Stromal cell of bone marrow (primary cell): ENCODE data around the gene UHRF2.
"Not testable (repeated sequence)": the region's sequence is repeated elsewhere in the genome, so short reads cannot be mapped to it uniquely, and the experiment has no call there.

ENCODE experiments used
- DNase-seq: peaks from one replicate; pipeline ENCODE4 v3.0.0-alpha.2; 2012; ENCODE audit warnings: low read depth

Gene UHRF2

DNA sequence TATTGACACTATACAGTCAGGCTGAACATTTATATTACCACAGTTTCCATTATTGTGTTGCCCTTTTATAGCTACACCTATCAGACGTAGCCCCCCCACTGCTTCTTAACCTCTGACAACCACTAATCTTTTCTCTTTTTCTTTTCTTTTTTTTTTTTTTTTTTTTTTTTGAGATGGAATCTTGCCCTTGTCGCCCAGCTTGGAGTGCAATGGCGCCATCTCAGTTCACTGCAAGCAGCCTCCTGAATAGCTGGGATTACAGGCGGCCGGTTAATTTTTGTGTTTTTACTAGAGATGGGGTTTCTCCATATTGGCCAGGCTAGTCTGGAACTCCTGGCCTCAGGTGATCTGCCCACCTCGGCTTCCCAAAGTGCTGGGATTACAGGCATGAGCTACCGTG, 75.4 kb downstream of the UHRF2 start:
- no peak for DNase-seq

GRCh38 chr9:6489099-6489498, 76.1 kb downstream of the UHRF2 start:
- DNase-seq: no peak

DNA sequence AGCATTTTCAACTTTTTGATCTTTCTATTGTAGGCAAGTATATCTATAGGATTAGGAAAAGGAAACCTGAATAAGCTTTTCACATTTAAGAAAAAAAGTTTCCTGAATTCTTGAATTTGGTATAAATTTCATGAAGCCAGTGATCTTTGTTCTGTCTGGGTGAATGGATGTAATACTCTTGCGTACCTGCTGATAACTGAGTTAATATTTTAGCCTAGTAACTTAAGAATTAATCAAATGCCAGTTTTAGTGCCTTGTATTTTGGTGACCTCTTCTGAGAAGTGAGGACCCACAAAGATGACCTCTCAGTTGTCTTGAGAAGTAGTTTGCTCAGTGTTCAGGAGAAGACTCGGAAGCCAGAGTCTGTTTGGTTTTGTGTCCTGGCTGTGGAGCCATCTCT, 77.9 kb downstream of the UHRF2 start:
- DNase-seq: no peak

DNA sequence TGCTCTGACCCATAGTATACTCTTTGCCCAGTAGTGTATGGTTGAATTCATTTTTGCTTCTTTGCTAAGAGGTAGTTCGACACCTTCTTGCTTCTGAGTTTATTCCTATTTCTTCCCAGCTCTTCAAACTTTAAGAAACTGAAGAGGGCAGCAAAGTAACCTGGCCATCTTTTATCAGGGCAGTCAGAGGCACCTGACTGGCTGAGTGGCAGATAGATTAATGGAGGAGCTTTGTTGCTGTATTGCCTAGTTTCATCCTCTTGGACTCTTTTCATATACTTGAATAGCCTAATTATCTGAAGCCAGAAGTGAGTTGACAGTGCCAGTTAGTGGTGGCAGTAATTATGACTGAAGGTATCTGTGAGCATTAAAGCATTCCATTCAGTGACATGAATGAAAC, 82.5 kb downstream of the UHRF2 start:
- DNase-seq: no peak

DNA sequence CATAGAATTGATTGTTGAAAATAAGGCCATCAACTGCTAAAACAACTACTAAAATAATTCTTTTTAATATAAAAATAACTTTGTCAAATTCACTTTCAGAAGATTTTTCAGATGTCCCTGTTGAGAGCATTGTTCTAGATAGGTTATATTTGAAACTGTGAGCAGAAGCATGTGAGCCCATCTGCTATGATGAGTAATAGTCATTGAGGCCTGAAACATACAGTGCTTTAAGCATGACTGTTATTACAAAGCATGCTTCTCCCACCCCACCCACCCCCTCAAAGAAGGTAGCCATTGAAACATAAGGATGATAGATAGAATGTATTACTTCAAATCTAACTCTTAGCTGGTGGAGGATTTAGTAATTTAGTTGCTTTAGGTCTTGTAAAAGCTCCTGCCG, 86.0 kb downstream of the UHRF2 start:
- DNase-seq: peak; percentile 31

GRCh38 chr9:6501526-6502210, 88.7 kb downstream of the UHRF2 start:
- no peak for DNase-seq

DNA sequence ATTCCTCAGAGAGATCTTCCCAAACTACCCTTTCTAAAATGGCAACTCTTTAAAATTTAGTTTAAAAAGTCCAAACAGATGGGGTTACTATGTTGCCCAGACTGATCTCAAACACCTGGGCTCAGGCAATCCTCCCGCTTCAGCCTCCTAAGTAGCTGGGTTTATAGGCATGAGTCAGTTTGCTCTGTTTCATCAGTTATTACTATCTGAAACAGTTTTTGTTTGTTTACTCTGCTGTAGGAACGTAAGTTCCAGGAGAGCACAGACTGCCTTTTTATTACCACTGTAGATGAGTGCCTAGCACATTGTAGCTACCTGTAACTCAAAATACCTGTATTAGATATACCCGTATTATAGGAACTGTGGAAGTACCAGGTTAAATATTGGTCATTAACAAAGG, 89.4 kb downstream of the UHRF2 start:
- DNase-seq: no peak

- no peak for DNase-seq
Measured at GRCh38 chr9:6506571-6506970, 93.6 kb downstream of the UHRF2 start.

- DNase-seq: no peak
Measured at GRCh38 chr9:6512085-6512657, 99.2 kb downstream of the UHRF2 start.

DNA sequence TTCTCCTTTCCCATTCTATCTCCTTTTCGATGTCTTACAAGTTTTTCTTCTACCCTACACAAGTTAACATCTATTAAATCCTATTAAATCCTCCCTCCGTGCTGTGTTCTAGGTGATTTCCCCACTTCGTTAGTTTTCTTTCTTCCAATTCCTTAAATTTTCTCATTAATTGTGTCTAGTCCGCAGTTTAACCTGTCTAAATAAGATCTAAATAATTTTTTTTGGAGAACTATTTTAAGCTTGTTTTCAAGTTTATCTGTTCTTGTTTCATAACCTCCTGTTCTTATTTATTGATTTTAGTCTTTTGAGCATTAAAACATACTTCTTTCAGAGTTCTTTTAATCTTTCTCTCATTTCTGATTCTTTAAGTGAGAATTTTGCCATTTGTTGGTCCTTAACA, 109.3 kb downstream of the UHRF2 start:
- no peak for DNase-seq

- DNase-seq: no peak
Measured at GRCh38 chr9:6525326-6526045, 112.5 kb downstream of the UHRF2 start.

GRCh38 chr9:6535594-6535993, 122.6 kb downstream of the UHRF2 start:
- DNase-seq: no peak

- peak; percentile 55 for DNase-seq
Measured at GRCh38 chr9:6538666-6539071, 125.7 kb downstream of the UHRF2 start.

DNA sequence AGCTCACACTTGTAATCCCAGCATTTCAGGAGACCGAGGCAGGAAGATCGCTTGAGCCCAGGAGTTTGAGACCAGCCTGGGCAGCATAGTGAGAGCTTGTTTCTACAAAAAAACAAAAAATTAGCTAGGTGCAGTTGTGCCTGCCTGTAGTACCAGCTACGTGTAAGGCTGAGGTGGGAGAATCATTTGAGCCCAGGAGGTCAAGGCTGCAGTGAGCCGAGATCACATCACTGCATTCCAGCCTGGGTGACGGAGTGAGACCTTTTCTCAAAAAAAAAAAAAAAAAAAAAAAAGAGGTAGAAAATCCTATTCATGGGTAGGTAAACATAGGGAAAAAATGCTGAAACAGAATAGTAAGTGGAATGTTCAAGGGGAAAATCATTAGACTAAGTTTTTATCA, 129.6 kb downstream of the UHRF2 start:
- DNase-seq: not testable (repeated sequence)

- DNase-seq: no peak
Measured at GRCh38 chr9:6543204-6543603, 130.2 kb downstream of the UHRF2 start.

- no peak for DNase-seq
Measured at GRCh38 chr9:6545017-6545691, 132.2 kb downstream of the UHRF2 start.

- DNase-seq: no peak
Measured at GRCh38 chr9:6549106-6549800, 136.3 kb downstream of the UHRF2 start.

DNA sequence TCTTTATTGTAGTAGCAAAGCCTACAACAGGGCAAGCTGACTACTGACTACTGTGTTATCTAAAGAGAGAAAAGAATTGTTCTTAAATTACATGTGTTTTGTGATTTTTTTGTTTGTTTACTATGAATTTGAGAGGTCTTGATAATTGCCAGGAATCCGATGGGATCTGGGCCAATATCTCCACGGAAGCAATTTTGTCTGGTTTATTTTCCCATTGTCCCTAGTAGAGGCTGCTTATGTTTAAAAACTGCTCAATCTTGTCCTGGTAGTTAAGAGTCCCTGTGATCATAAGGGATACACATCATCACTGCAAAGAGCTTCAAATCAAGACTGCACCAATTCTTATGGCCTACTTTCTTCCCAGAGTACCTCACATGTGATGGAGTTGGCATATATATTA, 138.1 kb downstream of the UHRF2 start:
- no peak for DNase-seq

GRCh38 chr9:6552033-6552432, 139.0 kb downstream of the UHRF2 start:
- DNase-seq: no peak

GRCh38 chr9:6552498-6553121, 139.6 kb downstream of the UHRF2 start:
- no peak for DNase-seq

- DNase-seq: no peak
Measured at GRCh38 chr9:6553866-6554265, 140.9 kb downstream of the UHRF2 start.
